HUES48 (cell line): Measurements from ENCODE around the gene TIMP1.

Experiments used
- H3K27ac ChIP-seq: one replicate; pipeline ENCODE4 v1.7.0; 2013; ENCODE audit warnings: low read depth, low read length, inconsistent platforms
- H3K27me3 ChIP-seq: 2 replicates; pipeline ENCODE4 v1.6.1; 2013; ENCODE audit warnings: mild to moderate bottlenecking, low read length; ENCODE audit not compliant: control insufficient read depth, insufficient read depth
- H3K36me3 ChIP-seq: 2 replicates; pipeline ENCODE4 v1.6.1; 2013; ENCODE audit warnings: low read length; ENCODE audit not compliant: control insufficient read depth, insufficient read depth
- H3K4me1 ChIP-seq: 2 replicates; pipeline ENCODE4 v1.6.1; 2013; ENCODE audit warnings: mild to moderate bottlenecking, low read length; ENCODE audit not compliant: control insufficient read depth, insufficient read depth
- H3K4me3 ChIP-seq: 2 replicates; pipeline ENCODE4 v1.5.1; 2013; ENCODE audit warnings: mild to moderate bottlenecking, low read depth, low read length
- H3K9ac ChIP-seq: 2 replicates; pipeline ENCODE4 v1.6.1; 2013; ENCODE audit warnings: mild to moderate bottlenecking, low read depth, low read length, moderate library complexity
- H3K9me3 ChIP-seq: 2 replicates; pipeline ENCODE4 v1.6.1; 2013; ENCODE audit warnings: low read length; ENCODE audit not compliant: control insufficient read depth, insufficient read depth

The TIMP1 gene

DNA sequence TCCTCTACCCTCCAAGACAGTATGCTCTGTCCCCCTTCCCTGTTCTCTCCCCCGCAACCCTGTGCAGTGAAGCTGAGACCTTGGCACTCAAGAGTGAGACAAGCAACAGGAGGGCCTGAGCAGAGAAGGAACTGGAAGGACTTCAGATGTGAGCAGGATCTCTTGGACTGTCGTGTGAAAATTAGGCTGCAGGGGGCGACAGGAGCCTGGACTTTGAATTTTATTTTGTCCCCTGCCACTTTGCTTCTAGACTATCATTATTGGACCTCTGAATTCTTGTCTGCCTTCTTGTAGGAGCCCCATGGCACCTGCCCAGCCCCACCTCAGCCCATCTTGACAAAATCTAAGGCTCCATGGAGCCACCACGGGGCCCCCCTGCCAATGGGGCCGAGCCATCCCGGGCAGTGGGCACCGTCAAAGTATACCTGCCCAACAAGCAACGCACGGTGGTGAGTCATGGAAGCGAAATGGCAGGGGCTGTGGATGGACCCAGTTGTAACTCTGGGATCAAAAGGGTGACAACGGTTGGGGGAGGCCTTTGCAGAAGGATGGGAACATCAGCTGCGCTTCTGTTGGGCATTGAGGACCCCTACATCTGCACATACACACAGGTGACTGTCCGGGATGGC, 19.5 kb upstream of the TIMP1 start:
- H3K9me3 ChIP-seq = peaks cover 10% of the 10 kb centered on the region; the same call in 1 of the 2 replicates
- peaks cover 43% of the 10 kb centered on the region for H3K36me3 ChIP-seq
- no peak overlapping the region for H3K4me3 ChIP-seq
- H3K27me3 ChIP-seq = no peaks in the 10 kb centered on the region
- H3K27ac ChIP-seq = no peak overlapping the region
- 0 out of 2 replicates have a peak, but pooled peaks cover 4% of the 10 kb centered on the region for H3K4me1 ChIP-seq
- H3K9ac ChIP-seq = no peak overlapping the region

DNA sequence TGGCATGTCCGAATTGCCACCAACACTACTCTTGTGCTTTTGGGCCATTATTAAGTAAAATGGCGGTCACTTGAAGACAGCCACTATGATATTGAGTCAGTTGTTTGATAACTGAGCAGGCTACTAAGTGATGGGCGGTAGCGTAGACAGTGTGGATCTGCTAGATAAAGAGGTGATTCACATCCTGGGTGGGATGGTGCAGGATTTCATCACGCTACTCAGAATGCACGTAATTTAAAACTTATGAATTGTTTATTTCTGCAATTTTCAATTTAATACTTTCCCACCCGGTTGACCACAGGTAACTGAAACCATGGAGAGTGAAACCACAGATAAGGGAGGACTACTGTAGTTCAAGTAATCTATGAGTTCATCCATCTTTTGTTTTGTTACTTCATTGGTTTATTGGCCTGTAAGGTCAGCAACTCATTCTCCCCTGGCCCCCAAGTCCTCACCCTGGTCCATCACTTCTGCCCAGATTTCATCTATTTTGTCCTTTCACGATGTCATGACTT, 18.4 kb upstream of the TIMP1 start:
- Histone ChIP-seq H3K4me3 (no peak overlapping the region), H3K36me3 (peaks cover 54% of the 10 kb centered on the region), H3K27ac (no peak overlapping the region), H3K4me1 (0 out of 2 replicates have a peak, but pooled peaks cover 4% of the 10 kb centered on the region), H3K27me3 (no peaks in the 10 kb centered on the region), H3K9ac (no peak overlapping the region), H3K9me3 (peaks cover 4% of the 10 kb centered on the region; the same call in 1 of the 2 replicates)

DNA sequence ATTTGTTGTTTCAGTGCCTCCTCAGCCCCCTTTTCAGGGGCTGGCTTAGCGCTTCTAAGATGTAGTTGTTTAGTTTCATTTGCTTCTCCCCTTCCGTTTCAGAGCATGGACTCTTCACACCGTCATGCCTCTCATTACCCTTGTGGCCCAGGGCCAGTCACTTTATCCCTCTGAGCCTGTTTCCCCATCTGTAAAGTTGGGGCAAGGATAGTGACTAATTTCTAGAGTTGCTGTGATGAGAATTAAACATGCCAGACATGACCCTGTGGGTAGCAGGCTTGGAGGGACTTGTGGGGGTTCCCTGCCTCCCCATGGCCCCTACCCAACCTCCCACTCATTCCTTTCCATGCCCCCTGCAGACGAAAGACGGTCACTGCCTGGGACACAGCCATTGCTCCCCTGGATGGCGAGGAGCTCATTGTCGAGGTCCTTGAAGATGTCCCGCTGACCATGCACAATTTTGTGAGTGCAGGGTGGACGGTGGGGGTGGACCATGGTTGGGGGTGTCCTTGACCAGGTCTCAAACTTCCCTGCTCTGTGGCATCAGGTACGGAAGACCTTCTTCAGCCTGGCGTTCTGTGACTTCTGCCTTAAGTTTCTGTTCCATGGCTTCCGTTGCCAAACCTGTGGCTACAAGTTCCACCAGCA, 17.7 kb upstream of the TIMP1 start:
- Histone ChIP-seq H3K27ac (no peak overlapping the region), H3K4me3 (no peak overlapping the region), H3K4me1 (0 out of 2 replicates have a peak, but pooled peaks cover 4% of the 10 kb centered on the region), H3K9me3 (peaks cover 9% of the 10 kb centered on the region; the same call in 1 of the 2 replicates), H3K36me3 (peaks cover 60% of the 10 kb centered on the region), H3K9ac (no peak overlapping the region), H3K27me3 (no peaks in the 10 kb centered on the region)

DNA sequence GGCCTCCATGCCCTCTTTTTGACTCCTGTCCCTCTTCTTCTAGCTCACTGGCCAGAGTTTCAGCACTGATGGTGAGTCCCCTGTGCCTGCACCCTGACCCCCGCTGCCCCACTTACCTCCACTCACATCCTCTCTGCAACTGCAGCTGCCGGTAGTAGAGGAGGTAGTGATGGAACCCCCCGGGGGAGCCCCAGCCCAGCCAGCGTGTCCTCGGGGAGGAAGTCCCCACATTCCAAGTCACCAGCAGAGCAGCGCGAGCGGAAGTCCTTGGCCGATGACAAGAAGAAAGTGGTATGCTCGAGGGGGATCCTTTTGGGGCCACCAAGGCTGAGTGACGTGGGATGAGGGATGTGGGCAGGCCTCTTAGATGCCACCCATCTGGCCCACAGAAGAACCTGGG, 15.4 kb upstream of the TIMP1 start:
- Histone ChIP-seq H3K27ac (no peak overlapping the region), H3K9ac (no peak overlapping the region), H3K4me3 (no peak overlapping the region), H3K9me3 (peaks cover 16% of the 10 kb centered on the region), H3K4me1 (no peaks in the 10 kb centered on the region), H3K27me3 (no peaks in the 10 kb centered on the region), H3K36me3 (peaks cover 80% of the 10 kb centered on the region)

DNA sequence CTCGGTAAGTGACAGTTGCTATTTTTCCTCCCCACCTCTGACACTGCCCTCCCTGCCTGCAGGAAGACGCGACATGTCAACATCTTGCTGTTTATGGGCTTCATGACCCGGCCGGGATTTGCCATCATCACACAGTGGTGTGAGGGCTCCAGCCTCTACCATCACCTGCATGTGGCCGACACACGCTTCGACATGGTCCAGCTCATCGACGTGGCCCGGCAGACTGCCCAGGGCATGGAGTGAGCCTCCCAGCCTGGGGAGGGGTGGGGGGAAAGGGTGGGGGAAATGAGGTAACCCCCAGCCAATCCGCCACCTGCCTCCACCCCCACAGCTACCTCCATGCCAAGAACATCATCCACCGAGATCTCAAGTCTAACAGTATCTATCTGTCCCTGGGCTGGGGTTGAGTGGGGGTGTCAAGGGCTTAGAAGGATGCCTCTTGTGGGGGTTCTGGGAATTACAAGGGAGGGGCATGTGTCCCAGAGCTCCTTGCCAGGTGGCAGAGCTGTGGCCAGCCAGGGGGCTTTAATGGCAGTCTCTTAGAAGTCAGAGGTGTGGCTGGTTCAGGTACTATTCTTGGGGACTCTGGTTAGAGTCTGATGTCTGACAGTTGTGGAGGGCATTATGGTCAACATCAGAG, 13.5 kb upstream of the TIMP1 start:
- peaks cover 71% of the 10 kb centered on the region for H3K36me3 ChIP-seq
- no peak overlapping the region for H3K27ac ChIP-seq
- no peak overlapping the region for H3K9ac ChIP-seq
- no peak overlapping the region for H3K4me3 ChIP-seq
- H3K27me3 ChIP-seq = no peaks in the 10 kb centered on the region
- peaks cover 17% of the 10 kb centered on the region for H3K9me3 ChIP-seq
- H3K4me1 ChIP-seq = peaks cover 10% of the 10 kb centered on the region

DNA sequence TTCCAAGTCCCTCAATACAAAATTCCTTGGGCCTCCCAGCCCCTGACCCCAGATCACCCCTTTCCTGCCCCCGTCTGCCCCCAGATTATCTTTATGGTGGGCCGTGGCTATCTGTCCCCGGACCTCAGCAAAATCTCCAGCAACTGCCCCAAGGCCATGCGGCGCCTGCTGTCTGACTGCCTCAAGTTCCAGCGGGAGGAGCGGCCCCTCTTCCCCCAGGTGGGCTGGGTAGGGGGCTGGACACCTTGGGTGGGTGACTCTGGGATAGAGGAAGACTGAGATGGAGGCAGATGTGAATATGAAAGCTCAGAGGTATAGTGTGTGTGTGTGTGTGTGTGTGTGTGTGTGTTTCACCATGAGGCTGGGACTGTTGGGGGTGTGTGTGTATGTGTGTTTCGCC, 11.4 kb upstream of the TIMP1 start:
- H3K36me3 ChIP-seq = peaks cover 55% of the 10 kb centered on the region
- H3K27ac ChIP-seq = no peak overlapping the region
- no peak overlapping the region for H3K4me3 ChIP-seq
- peaks cover 10% of the 10 kb centered on the region for H3K4me1 ChIP-seq
- H3K9me3 ChIP-seq = peaks cover 20% of the 10 kb centered on the region
- no peak overlapping the region for H3K9ac ChIP-seq
- no peaks in the 10 kb centered on the region for H3K27me3 ChIP-seq

DNA sequence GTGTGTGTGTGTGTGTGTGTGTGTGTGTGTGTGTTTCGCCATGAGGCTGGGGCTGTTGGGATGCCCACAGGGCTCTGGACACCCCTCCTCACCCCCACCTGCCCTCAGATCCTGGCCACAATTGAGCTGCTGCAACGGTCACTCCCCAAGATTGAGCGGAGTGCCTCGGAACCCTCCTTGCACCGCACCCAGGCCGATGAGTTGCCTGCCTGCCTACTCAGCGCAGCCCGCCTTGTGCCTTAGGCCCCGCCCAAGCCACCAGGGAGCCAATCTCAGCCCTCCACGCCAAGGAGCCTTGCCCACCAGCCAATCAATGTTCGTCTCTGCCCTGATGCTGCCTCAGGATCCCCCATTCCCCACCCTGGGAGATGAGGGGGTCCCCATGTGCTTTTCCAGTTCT, 11.0 kb upstream of the TIMP1 start:
- peaks cover 10% of the 10 kb centered on the region for H3K4me1 ChIP-seq
- no peak overlapping the region for H3K4me3 ChIP-seq
- H3K27me3 ChIP-seq = no peaks in the 10 kb centered on the region
- H3K9ac ChIP-seq = no peak overlapping the region
- H3K36me3 ChIP-seq = peaks cover 51% of the 10 kb centered on the region
- peaks cover 25% of the 10 kb centered on the region for H3K9me3 ChIP-seq
- H3K27ac ChIP-seq = no peak overlapping the region

DNA sequence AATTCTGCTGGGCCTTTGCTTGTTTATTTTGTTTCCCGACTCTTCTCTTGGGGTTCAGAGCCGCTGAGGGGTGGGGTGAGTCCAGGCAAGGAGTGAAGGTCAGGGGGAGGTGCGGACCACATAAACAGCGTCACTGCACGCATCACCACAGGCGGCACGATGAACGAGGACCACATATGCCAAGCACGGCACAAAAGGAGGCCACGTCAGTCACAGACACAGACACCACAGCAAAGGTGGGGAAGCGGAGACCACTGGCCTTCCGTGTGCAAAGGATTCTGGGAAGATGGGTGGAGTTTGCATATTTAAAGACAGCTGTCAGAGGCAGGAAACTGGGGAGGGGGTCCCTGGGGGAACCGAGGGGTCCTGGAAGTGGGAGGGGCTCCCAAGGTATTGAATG, 10.3 kb upstream of the TIMP1 start:
- Histone ChIP-seq H3K9ac (no peak overlapping the region), H3K27ac (no peak overlapping the region), H3K4me1 (peaks cover 10% of the 10 kb centered on the region), H3K9me3 (peaks cover 29% of the 10 kb centered on the region), H3K36me3 (peaks cover 45% of the 10 kb centered on the region), H3K4me3 (no peak overlapping the region), H3K27me3 (no peaks in the 10 kb centered on the region)

DNA sequence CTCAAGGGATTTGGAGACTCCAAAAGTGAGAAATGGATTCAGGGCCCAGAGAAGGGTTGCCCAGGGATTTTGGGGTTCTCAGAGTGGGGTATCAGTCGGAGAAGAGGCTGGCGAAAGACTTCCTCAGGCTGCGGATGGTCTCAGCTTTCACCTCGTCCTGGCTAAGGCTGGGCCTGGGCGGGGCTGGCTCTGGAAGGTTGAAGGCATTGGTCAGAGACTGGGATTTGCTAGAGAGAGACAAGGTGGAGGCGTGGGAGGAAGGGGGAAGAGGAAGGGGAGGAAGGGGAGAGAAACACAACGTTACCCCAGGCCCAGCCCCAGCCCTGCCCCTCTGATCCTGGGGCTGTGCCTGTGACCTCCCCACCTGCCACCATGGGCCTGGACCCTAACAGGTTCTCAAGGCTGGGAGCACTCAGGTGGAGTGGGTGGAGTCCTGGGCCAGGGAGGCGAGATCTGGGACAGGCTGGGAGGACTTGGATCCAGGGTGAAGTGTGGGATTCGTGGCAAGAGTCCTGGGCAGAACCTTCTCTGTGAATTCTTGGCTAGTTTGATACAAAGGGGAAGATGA, 9.4 kb upstream of the TIMP1 start:
- no peak overlapping the region for H3K9ac ChIP-seq
- H3K4me3 ChIP-seq = no peak overlapping the region
- H3K9me3 ChIP-seq = peaks cover 31% of the 10 kb centered on the region
- H3K27me3 ChIP-seq = no peaks in the 10 kb centered on the region
- peak overlapping the region; percentile 89 for H3K27ac ChIP-seq
- H3K36me3 ChIP-seq = peaks cover 37% of the 10 kb centered on the region
- H3K4me1 ChIP-seq = peaks cover 10% of the 10 kb centered on the region

DNA sequence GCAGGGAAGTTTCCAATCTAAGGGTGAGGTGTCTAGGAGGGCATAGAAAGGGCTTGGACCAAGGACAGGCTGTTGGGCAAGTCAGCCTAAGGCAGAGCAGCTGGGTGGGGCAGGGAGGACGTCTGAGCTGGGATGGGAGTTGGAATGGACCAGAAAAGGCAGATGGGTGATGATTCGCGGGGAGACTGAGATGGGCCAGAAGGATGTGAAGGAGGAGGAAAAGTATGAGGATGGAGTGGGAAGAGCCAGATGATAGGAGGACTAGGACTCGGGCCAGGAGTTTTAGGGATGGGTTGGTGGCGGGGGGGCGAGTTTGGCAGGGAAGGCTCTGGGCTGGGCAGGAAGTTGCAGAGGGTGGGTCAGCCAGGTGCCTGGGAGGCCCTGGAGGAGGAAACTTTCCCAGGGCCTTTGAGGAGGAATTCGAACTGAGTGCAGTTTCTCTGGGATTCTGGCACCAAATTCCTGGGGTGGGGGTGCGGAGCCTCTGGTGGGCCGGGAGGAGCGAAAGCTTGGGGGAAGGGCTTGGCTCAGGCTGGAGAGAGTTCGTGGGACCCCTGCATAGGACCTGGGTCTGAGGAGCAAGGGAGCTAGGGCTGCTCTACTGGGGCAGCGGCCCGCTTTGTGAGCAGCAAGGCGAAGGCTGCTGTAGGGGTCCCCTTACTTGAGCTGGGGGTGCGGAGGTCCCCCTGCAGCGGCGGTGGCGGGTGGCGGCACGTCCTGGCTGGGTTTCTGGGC, 8.7 kb upstream of the TIMP1 start:
- Histone ChIP-seq H3K9ac (peak overlapping the region; percentile 64; the same call in 1 of the 2 replicates), H3K4me1 (peaks cover 10% of the 10 kb centered on the region), H3K9me3 (peaks cover 31% of the 10 kb centered on the region), H3K27ac (peak overlapping the region; percentile 89), H3K27me3 (no peaks in the 10 kb centered on the region), H3K36me3 (peaks cover 31% of the 10 kb centered on the region), H3K4me3 (peak overlapping the region; percentile 58)
